Measurements from ENCODE around the gene UNC45B. TPM values are rescaled to one million over a fixed set of nuclear protein-coding genes. Genes with fewer than 3 reads are reported as not detected.
A peak's percentile ranks its signal among the peaks of the same experiment; 100 is the strongest.

Gene UNC45B
- total and polyA plus RNA-seq, 2 of the 8 experiments (the other 6 are each of a cell fraction or from before 2014, with no cell fraction given) = 0.06 to 0.15 TPM

- no peak overlapping the region for H2BK5ac ChIP-seq (ENCODE audit: low read depth, low read length)
- no peak overlapping the region for H2BK20ac ChIP-seq (ENCODE audit: low read length)
- TF ChIP-seq RNF2 (IDR thresholded peaks at IDR 0.05; ENCODE audit: borderline replicate concordance, low read depth, low read length, missing control alignments, poor library complexity, severe bottlenecking) (no peak), PHF8 (conservative IDR thresholded peaks at IDR 0.05; ENCODE audit: low read depth, low read length) (no peak), CREB1 (IDR thresholded peaks at IDR 0.05) (no peak), SP4 (IDR thresholded peaks at IDR 0.05; ENCODE audit: low read length) (no peak), USF2 (IDR thresholded peaks at IDR 0.05; ENCODE audit: low read length) (no peak), NRF1 (IDR thresholded peaks at IDR 0.05; ENCODE audit: low read depth, low read length) (no peak), SP2 (IDR thresholded peaks at IDR 0.05; ENCODE audit: low read length) (no peak)
- no peak overlapping the region for H3K18ac ChIP-seq (ENCODE audit: extremely low read depth, low read length)
- ChIA-PET POLR2A (ENCODE audit: partially characterized antibody) (interaction anchor here (1.0 to 1.1 kb wide), 3 partner anchors 9 to 22 kb away, joined by 3 to 4 read pairs (median 3); no protein-coding TSS in a partner anchor), CTCF (ENCODE audit: partially characterized antibody) (interaction anchor here (0.8 to 1.3 kb wide), 3 partner anchors 9 to 50 kb away, joined by 3 read pairs; no protein-coding TSS in a partner anchor)
- H3K56ac ChIP-seq (replicated peaks; ENCODE audit: insufficient read length, low read depth, low read length) = no peak overlapping the region
- DNase-seq (ENCODE audit: low read depth in 1 of 2, low spot score in 2 of 2) (no peak), FAIRE-seq (no peak)
- no peaks in the 10 kb centered on the region for H3K23me2 ChIP-seq (ENCODE audit: low read depth, low read length)
- no peak overlapping the region for H3K4me3 ChIP-seq (ENCODE audit: extremely low read depth in 1 of 4, insufficient read depth in 2 of 4, low read depth in 3 of 4, low read length in 4 of 4)
- H2AK5ac ChIP-seq (ENCODE audit: low read depth, low read length) = no peak overlapping the region
- H3K23ac ChIP-seq (ENCODE audit: insufficient read length) = no peak overlapping the region
- no peak overlapping the region for H4K8ac ChIP-seq (ENCODE audit: extremely low read depth, insufficient read depth, low read length)
- H4K5ac ChIP-seq (ENCODE audit: insufficient read length, low read depth, low read length) = no peak overlapping the region
- H3K27ac ChIP-seq (ENCODE audit: low read depth, low read length) = no peak overlapping the region
- H3K4ac ChIP-seq (replicated peaks; ENCODE audit: insufficient read length, low read depth, low read length) = no peak overlapping the region
- H3K9me3 ChIP-seq (ENCODE audit: insufficient read depth in 2 of 2, low read depth in 1 of 2, low read length in 1 of 2) = no peaks in the 10 kb centered on the region
- no peak overlapping the region for H4K91ac ChIP-seq (replicated peaks; ENCODE audit: insufficient read length, low read length)
- peaks cover 0 to 3% (median 1%) of the 10 kb centered on the region in 4 experiments; a peak in 2 of 7 replicates for H3K4me1 ChIP-seq (replicated peaks in 1 of 4; ENCODE audit: control insufficient read depth in 3 of 4, insufficient read depth in 4 of 4, low read length in 3 of 4)
- no peak overlapping the region for H2BK120ac ChIP-seq (replicated peaks; ENCODE audit: low read depth, low read length)
- H2BK15ac ChIP-seq (ENCODE audit: low read length) = 0 out of 2 replicates have a peak overlapping the region, but pooled peaks have one; percentile 34
- H3K36me3 ChIP-seq (ENCODE audit: control insufficient read depth in 2 of 4, insufficient read depth in 4 of 4, low read length in 3 of 4) = no peaks in the 10 kb centered on the region
- H2BK12ac ChIP-seq (ENCODE audit: low read depth, low read length) = no peak overlapping the region
- no peak overlapping the region for H3K14ac ChIP-seq (ENCODE audit: insufficient read length)
- no peak overlapping the region for H2AFZ ChIP-seq (ENCODE audit: low read length)
- no peaks in the 10 kb centered on the region for H4K20me1 ChIP-seq (replicated peaks in 1 of 2; ENCODE audit: control insufficient read depth in 1 of 2, insufficient read depth in 2 of 2, low read length in 2 of 2)
- no peak overlapping the region for H3K4me2 ChIP-seq (ENCODE audit: insufficient read depth in 1 of 2, low read depth in 2 of 2, low read length in 2 of 2)
- WGBS, 2 experiments (ENCODE audit: extremely low coverage in 1 of 2, insufficient coverage in 1 of 2, insufficient read length in 1 of 2, insufficient replicate concordance in 2 of 2, low coverage in 1 of 2, low lambda C conversion rate in 2 of 2, missing lambda C conversion rate in 1 of 2) = 97% methylated on average over 4 of the region's 4 CpGs; no CpG with 5 or more reads in 1 of the 2 experiments
- no peak overlapping the region for H3K9ac ChIP-seq (replicated peaks in 1 of 4; ENCODE audit: extremely low read depth in 1 of 4, low read depth in 3 of 4, low read length in 3 of 4)
- H3K79me2 ChIP-seq (ENCODE audit: control insufficient read depth in 1 of 2, insufficient read depth in 2 of 2, low read length in 2 of 2) = peaks cover 0 to 7% of the 10 kb centered on the region in 2 experiments; a peak in 3 of 4 replicates
- no peaks in the 10 kb centered on the region for H3K79me1 ChIP-seq (ENCODE audit: low read depth, low read length)
- no peaks in the 10 kb centered on the region for H3K27me3 ChIP-seq (replicated peaks in 1 of 4; ENCODE audit: control insufficient read depth in 3 of 4, extremely low read depth in 1 of 4, insufficient read depth in 3 of 4, low read length in 3 of 4)
Observed at GRCh38 chr17:35146214-35146833, 1.3 kb upstream of the UNC45B start.
